Lung microvascular endothelial cell (primary cell): Measurements from ENCODE around the gene RIMBP2. TPM values are rescaled to one million over a fixed set of nuclear protein-coding genes. Genes with fewer than 3 reads are reported as not detected.
"Not testable (repeated sequence)": the region's sequence is repeated elsewhere in the genome, so short reads cannot be mapped to it uniquely, and the experiment has no call there.

Experiments used
- DNase-seq, 2 donors: peaks; one replicate each; pipeline versions ENCODE4 v3.0.0 to v3.0.0-alpha.2; 2010; ENCODE audit warnings: low read depth in 2 of 2
- total RNA-seq: library from RNA; depleted of rRNA; stranded (reverse); fragments of >200 nt; gene quantifications from 2 replicates; pipeline ENCODE4 v1.2.1, GENCODE V29; 2014

Gene RIMBP2
- total RNA-seq, 1 donor from 2014 or later, result not detected

DNA sequence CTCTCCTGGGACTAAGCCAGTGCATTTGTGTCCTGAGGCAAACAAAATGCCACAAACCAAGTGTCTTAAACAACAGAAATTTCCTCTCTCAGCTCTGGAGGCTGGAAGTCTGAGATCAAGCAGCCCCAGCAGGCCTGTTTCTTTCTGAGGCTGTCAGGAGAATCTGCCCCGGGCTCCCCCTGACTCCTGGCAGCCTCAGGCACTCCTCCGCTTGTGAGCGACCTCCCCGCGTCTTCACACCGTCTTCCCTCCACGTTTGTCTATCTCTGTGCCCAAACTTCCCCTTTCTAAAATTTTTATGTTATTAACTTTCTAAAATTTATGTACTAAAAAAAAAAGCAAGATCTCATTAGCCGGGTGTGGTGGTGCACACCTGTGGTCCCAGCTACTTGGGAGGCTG, 59.7 kb downstream of the RIMBP2 start:
- no peak for DNase-seq

DNA sequence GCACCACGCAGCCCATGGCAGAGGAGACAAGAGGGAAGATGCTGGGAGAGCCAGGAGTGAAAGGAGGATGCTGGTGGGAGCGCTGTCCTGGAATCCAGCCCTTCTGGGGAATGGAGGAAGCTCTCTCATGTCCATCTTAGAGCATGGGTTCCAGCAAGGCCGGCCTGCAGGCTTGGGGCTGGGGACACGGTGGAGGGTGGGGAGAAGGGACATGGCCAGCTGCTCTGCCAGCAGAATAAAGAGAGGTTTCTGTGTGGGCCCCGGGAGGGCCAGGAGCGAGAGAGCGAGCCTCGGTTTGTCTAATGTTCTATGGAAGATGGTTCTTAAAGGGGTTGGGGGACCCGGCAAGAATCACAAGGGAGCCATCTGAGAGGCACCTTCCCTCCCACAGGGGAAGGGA, 60.2 kb downstream of the RIMBP2 start:
- no peak for DNase-seq

DNA sequence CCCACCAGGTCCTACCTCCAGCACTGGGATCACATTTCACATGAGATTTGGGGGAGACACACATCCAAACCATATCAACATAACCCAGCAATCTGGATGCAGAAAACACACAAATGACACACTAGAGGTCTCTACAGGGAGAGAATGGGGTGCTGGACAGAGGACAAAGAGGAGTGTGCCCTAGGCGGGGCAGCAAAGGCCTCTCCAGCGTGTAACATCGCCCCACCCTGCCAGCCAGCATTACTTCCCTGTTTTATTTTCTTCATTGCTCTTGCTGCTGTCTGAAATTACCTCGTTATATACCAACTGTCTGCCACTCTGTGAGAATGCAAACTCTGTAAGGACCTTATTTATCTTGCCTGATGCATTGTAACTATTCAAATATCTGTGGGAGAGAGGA, 61.1 kb downstream of the RIMBP2 start:
- no peak for DNase-seq

DNA sequence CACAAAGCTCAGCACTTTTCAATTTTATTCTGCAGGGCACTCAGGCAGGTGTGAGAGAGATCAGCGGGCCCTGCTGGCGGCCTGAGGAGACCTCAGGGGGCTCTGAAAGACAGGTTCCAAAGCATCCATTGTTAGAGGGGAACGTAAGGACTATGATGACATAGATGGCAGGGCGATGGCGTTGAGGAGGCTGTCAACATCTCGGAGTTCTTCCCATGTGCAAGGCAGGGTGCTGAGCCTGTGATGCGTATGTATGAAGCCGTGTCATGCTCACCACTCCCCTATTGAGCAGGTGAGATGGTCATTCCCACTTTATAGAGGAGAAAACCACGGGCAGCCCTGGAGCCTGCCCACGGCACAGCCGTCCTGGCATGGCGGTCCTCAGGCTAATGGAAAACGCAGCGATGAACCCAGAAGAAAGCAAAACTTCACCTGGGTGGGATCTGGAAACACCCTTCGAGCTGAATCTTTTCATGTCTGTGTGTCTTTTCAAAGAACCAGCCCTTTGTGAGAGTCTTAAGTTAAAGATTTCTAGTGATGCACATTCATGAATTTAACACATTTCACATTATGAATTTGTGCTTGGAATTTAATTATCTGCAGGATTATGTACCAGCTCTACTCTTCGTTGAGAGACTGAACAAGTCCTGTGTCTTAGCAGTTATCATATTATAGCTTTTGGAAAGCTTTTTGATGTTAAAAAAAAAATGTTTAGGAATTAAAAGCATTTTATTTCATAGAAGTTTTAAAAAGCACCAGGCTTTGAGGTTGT, 64.7 kb downstream of the RIMBP2 start:
- DNase-seq, result no peak

DNA sequence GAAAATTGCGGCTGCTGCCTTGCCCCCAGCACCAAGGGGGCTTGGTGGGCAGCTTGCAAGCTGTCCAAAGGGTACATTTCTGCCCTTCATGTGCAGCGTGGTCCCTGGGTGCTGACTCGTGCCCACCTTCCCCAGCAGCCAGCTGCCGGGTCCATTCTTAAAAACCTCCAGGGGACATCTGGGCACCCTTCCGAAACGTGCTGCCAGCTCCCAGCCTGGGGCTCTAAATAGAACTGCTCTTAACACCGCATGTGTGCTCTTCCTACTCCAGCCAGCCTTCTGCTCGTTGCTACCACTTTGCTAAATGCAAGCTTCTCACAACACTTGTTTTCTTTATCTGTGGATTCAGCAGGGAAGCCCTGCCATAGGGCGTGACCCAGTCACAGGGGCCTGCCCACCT, 66.0 kb downstream of the RIMBP2 start:
- no peak for DNase-seq

DNA sequence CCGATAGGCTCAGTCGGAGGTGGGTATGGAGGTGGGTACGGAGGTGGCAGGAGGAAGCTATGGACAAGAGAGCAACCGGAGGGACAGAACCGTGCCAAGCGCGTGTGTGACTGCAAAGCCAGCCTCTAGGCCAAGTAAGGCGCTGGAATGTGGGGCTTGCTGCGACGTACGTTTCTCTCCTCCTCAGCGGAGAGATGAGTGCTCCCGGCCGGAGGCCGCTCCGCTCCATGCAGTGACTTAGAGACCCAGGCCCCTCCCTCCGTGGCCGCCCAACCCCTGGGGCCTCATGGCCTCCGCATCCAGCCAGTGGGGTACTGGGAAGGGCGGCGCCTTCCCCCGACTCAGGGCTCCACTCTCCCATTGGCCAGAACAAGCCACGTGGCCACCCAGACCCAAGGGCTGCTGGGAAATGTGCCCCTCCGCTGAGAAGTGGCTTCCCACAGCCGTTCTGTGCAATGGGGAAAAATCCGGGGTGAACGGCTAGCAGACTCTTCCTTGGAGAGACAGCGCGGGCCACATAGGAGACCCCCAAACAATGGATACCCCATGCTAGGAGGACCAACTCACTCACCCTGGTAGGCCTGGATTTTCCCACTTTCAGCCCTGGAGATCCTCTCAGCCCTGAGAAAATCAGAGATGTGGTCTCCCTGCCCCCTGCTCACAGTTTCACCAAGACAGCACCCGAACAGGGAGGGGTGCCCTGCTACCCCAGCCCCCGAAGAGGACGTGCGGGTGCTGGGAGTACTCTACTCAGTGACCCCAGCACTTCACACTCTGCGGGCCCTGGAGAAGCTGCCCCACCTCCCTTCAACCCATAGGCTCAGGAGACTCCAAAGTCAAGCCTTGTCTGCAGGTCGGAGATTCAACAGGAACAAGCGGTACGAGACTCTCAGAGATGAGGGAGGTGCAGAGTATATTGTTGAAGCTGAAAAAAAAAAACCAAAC, 66.7 kb downstream of the RIMBP2 start:
- no peak for DNase-seq

DNA sequence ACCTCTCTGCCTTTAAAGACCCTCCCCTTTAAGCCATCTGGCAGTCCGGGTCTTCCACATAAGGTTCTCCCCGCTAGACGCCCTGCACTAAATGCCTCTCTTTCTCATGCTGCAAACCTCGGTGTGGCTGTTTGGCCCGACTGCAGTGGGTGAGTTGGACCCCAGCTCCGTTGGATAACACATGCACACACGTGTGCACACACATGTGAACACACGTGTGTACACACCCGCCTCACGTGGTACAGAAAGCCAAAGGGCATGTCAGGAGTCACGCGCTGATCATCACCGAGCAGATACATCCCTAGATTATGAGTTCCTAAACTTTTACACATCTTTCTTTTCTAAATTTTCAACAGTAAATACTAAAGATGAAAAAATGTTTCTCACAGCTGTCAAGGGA, 68.3 kb downstream of the RIMBP2 start:
- DNase-seq, result no peak

DNA sequence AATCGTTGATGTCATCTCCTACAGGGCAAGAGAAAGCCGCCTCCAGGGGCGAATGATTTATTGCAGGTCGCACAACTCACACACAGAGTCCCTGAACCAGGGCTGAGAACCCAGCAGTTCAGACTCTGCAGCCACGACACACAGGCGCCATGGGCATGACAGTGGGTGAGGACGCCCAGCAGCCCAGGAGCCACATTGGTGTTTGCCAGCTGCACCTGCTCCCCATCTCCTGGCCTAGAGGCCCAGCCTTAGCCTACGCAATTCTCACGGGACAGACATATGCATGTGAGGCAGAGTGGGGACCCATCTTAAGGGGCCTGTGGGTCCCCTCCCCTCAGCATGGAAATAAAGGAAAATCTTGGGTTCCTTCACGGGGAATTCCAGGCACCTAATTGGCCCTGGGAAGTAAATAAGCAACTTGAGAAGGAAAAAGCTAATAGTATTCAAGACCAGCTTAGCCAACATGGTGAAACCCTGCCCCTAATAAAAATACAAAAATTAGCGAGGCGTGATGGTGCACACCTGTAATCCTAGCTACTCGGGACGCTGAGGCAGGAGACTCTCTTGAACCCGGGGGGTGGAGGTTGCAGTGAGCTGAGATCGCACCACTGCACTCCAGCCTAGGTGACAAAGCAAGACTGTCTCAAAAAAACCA, 69.3 kb downstream of the RIMBP2 start:
- DNase-seq, result no peak

DNA sequence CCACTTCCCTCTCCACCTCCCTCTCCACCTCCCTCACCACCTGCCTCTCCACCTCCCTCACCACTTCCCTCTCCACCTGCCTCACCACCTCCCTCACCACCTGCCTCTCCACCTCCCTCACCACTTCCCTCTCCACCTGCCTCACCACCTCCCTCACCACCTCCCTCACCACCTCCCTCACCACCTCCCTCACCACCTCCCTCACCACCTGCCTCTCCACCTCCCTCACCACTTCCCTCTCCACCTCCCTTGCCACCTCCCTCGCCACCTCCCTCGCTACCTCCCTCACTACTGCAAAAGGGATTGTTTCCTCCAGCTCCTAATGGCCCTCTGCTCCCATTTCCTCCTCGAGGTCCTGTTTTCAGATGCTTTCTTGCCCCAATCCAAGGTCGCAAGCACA, 69.9 kb downstream of the RIMBP2 start:
- DNase-seq, result not testable (repeated sequence)

DNA sequence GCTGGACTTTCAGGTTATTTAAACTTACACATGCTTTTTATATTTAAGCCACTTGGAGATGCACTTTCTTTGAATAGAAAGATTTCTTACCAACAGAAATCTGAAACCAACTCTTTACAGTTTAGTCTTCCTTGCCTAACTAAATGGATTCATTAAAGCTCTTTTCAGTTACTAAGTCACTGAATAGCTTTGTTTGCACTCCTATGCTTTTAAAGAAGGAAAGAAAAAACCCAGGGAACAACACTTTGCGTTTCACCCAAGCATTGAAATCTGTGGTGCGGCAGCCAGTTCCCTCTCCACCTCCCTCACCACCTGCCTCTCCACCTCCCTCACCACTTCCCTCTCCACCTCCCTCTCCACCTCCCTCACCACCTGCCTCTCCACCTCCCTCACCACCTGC, 70.3 kb downstream of the RIMBP2 start:
- no peak for DNase-seq

DNA sequence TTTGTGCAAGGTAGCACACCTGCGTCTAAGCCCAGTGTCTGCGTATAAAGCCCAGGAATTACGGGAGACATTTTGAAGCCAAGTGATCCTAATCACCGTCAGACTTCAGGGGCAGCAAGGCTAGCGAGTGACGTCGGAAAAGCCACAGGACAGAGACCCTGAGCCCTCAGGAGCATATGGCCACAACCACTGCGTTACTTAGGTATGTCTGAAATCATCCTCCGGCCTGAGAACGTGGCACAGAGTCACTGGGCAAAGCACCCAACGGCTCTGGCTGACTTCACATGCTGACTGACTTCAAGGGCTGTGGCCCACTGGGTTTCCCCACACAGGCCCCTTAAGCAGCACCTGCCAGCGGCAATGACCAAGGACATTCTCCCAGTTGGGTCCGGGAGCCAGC, 71.5 kb downstream of the RIMBP2 start:
- no peak for DNase-seq

DNA sequence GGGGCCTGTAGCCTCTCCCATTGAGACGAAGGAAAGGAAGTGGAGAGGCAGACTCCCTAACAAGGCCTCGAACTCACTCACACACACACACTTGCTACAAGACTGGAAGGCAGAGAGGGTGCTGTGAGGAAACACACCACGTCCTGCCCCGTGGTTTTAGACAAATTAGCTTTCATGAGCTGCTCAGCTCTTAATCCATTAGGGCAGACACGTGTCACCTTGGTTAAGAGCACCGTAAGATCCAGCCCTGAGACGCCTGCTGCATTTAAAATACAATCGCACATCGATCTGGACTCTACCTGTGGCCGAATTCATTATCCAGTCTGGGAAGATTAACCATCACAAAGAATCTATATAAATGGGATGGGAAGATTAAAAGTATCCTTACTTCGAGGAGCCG, 72.0 kb downstream of the RIMBP2 start:
- DNase-seq, result no peak

DNA sequence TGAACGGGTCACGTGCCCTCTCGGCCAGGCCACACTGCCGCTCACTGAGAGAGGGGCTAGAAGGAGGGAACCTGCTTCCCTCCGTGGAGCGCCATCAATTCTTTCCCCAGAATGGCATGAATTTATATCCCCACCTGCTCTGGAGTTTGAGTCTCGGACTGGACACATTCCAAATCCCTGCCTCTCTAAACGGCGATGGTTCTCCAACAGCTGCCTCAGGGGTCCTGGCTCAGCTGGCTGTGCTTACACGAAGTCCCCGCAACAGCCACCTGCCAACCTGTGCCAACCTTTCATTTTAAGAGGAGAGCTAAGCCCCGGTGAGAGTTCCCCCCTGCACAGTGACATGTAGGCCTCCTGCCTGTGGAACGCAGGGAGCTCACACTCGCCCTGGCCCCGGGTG, 73.2 kb downstream of the RIMBP2 start:
- no peak for DNase-seq

DNA sequence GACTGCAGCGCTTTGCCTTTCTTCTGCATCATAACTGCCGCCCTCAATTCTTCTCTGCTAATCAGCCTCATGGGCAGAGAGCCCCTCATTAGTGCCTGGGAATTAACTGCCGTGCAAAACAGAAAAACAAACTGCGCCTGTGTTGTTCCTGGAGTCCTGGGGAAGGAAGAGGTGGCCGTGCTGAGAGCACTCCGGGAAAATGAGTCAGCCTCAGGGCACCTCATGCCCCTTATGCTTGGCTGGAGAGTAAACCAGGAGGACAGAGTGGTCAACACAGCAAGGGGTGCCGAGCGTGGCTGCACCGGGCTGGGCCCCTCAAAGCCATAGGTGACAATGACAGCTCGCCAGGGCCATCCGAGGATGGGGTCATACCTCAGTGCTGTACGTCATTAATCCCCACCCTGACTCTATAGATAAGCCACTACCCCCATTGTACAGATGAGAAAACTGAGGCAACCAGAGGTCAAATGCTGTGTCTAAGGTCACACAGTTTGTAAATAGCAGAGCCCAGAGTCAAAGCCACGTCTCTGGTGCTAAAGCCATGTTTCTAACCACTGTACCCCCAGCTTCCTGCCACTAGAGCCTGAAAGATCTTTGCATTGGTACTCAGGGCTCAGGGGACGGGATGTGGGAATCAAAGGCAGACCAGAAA, 74.4 kb downstream of the RIMBP2 start:
- no peak for DNase-seq

DNA sequence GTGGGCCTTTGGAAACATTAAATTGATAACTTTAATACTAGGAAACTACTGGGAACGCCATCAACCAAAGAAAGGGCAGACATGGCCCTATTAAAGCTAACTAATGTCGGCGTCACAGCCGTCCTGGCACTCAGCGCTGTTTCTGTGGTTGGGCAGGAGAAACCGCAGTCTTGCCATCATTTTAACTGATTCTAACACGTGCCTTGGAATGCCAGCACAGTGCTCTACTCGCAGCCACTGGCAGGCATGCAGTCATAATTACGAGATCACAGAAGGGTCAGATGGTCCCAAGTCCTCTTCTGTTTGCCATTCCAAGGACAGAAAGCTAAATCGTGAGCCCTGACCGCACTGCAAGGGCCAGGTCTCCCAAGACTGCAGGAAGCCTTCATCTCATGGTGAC, 75.2 kb downstream of the RIMBP2 start:
- DNase-seq, result no peak

DNA sequence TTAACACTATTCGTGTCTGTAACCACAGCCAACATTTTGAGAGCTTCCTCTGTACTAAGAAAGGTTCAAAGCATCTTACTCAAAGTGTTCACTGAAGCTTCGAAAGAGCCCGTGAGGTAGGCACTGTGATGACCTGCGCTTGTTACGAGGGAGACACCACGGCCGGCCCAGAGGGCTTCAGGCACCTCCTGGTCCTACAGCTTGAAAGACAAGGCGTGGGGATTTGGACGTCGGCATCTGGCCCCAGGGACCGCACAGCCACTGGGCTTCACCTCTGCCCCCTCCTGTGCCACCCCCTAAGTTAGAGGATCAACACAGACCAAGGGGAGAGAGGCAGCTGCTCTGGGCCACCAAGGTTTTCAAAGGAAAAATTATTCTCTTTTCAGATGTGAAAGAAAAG, 75.6 kb downstream of the RIMBP2 start:
- no peak for DNase-seq

DNA sequence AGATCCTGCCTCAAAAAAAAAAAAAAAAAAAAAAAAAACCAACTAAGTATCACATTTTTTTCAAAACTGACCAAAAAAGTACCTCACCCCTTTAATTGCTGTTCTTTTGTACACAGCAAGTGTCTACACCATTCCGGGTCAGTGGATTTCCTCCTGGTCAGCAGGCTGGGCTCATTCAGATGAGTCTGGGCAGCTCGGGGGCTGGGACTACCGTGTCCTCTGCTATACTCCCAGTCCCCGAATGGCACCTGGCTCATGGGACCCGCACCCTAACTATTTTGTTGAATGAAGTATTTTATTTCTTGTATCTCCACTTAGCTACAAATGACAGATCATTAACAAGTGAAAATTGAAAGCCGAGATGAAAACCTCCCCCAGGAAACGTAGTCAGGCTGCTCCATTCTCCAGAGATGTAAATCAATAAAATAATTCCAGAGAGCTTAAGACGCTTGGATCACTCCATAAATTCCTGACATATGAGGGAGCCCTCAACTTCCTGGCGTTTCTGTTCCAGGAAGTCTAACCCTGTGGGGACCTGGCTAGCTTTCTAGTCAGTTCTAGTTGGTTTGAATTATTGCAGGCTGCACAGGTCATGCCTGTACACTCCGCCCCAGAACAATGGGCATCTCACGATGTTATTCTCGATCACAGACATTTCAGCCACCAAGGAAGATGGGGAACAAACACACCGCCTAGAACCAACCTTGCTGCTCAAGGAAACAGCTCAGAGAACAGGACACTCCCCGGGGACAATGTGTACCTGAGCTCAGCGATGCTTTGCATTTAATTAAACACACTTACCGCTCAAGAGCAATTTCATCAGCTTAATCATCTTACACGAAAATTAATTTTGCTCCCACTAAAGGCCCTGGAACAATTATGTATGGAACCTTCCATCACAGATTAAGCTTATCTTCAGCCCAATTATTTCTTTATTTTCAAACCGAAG, 76.3 kb downstream of the RIMBP2 start:
- no peak for DNase-seq

DNA sequence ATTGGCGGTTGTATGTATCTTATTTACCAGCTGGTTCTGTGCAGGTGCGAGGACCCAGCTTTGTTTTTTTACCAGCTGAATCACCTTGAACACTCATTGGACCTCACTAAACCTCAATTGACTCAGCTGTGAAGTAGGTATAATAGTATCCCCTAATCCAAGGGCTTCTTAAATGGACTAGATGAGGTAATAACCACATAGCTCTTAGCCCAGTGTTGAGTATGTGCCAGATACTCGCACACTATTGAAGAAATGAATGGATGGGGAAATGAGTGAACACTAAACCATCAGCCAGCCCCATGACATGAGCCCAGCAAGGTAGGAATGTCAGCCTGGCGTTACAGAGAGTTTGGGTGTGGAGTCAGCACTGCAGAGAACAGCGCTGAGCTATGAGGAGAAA, 79.7 kb downstream of the RIMBP2 start:
- DNase-seq, result no peak

DNA sequence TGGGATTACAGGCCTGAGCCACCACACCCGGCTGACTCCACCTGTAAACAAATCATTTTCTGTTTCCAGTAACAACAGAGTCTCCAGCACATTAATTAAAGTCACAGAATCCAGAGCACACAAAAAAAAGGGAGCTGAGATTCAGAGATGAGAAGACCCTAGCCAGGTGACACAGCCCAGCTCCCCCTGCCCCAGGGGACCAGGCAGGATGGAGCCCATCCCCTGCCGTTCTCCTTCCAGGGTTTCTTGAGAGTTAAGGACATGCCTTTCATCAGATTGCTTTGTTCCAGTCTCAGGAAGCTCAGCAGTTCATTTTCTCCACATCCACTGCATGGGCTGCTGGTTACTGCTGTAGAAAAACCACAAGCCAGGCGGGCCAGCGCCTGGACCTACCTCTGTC, 81.2 kb downstream of the RIMBP2 start:
- no peak for DNase-seq

DNA sequence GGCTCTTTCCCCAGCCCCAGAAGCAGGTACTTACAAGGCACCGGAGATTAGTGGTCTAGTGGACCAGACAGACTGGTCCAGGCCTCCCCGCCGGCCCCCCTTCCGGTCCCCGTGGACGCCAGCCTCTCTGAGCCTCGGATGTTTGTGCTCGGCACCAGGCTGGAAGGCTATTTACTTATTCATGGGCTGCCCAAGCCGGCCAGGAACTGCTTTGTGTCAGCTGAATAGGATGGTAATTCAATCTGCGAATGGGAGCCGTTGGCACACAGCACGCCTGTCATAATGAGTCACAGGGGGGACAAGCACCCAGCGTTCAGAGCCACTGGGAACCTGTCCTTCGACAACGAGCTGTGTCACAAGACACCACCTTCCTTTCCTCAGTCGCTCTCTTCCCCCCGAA, 82.3 kb downstream of the RIMBP2 start:
- no peak for DNase-seq

DNA sequence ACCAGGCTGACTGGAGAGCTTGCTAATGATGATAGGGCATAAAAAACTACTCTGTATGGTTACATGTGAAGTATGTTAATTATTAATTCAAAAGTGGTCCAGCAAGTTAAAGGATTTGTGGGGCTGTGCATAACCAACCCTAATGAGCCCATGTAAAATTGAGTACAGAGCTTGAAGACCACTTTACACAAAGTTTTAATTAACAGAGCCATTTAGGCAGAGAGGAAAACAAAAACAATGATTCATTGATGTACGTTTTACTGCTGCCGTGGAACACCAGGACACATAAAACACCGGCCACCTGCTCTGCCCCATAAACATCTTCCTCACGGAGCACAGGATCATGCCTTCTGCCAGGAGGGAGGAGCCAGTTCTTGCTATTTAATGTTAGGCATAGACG, 83.5 kb downstream of the RIMBP2 start:
- DNase-seq, result no peak
